ENCODE results near the gene MOB1A. TPM values are rescaled to one million over a fixed set of nuclear protein-coding genes. Genes with fewer than 3 reads are reported as not detected.

MOB1A gene
- total RNA-seq, 2 experiments from 2014 or later = 110 to 144 TPM

GRCh38 chr2:74197049-74197448 is 18.4 kb upstream of the MOB1A start:
- ChIA-PET POLR2A (interaction anchor here (1.2 to 7.1 kb wide), 4 partner anchors 12 to 40 kb away, joined by 3 to 118 read pairs (median 12); partner anchors contain the start of gene MOB1A), CTCF (ENCODE audit: unreplicated experiment) (no interaction called here)
- DNase-seq (ENCODE audit: low spot score) = no peak
- no peak overlapping the region for H3K4me3 ChIP-seq (ENCODE audit: low read depth, low read length, poor library complexity, severe bottlenecking)
- peaks cover 40% of the 10 kb centered on the region for H3K4me1 ChIP-seq (ENCODE audit: insufficient read depth, low read length, poor library complexity, severe bottlenecking)
- intact Hi-C loops (cut with micrococcal nuclease; ENCODE audit: unreplicated experiment) = no loop called here
- H3K27ac ChIP-seq (ENCODE audit: low read depth, low read length, poor library complexity, severe bottlenecking) = no peak overlapping the region
- no peak for TF ChIP-seq EZH2phosphoT487 (IDR thresholded peaks at IDR 0.05; ENCODE audit: borderline replicate concordance, low read depth, low read length)
- no peak for TF ChIP-seq CTCF (conservative IDR thresholded peaks at IDR 0.05; ENCODE audit: low read length)
- H3K79me2 ChIP-seq (ENCODE audit: insufficient read depth, low read depth, low read length) = peaks cover 31% of the 10 kb centered on the region
- peaks cover 30% of the 10 kb centered on the region for H3K36me3 ChIP-seq (ENCODE audit: insufficient read depth, low read length)
- peaks cover 27% of the 10 kb centered on the region for H4K20me1 ChIP-seq (ENCODE audit: insufficient read depth, low read length)
- H3K9me3 ChIP-seq (ENCODE audit: low read length) = no peaks in the 10 kb centered on the region
- H3K9me2 ChIP-seq (ENCODE audit: insufficient read depth, low read length) = no peaks in the 10 kb centered on the region
- no peak overlapping the region for H3K4me2 ChIP-seq (ENCODE audit: low read length)
- peak overlapping the region; percentile 64; the same call in 1 of the 2 replicates for H2AFZ ChIP-seq (ENCODE audit: low read length)
- no TSS peak for BruUV-seq (replicated peaks)

DNA sequence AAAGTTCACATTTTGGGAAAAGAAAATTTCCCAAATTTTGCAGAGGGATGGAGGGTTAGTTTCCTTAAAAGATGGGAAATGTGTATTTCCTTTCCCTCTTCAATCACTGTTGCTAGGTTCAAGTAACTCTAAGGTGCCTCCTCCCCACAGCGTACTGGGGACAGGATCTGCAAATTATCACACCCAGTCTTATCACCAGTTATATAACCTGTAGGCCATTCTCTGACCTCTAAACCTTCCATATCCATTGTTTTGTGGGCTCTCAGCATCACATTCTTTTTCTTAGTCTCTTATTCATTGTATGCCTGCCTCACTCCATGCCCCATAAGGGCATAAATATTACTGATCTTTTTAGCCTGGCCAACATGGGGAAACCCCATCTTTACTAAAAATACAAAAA is 16.1 kb upstream of the MOB1A start:
- ChIA-PET POLR2A (no interaction called here), CTCF (ENCODE audit: unreplicated experiment) (no interaction called here)
- Histone ChIP-seq H2AFZ (ENCODE audit: low read length) (no peak overlapping the region), H3K4me3 (ENCODE audit: low read depth, low read length, poor library complexity, severe bottlenecking) (no peak overlapping the region), H3K36me3 (ENCODE audit: insufficient read depth, low read length) (peaks cover 7% of the 10 kb centered on the region), H3K4me2 (ENCODE audit: low read length) (no peak overlapping the region), H3K9me2 (ENCODE audit: insufficient read depth, low read length) (no peaks in the 10 kb centered on the region), H3K4me1 (ENCODE audit: insufficient read depth, low read length, poor library complexity, severe bottlenecking) (peaks cover 30% of the 10 kb centered on the region), H4K20me1 (ENCODE audit: insufficient read depth, low read length) (peaks cover 7% of the 10 kb centered on the region), H3K27ac (ENCODE audit: low read depth, low read length, poor library complexity, severe bottlenecking) (no peak overlapping the region), H3K9me3 (ENCODE audit: low read length) (no peaks in the 10 kb centered on the region), H3K79me2 (ENCODE audit: insufficient read depth, low read depth, low read length) (peaks cover 8% of the 10 kb centered on the region)
- DNase-seq (ENCODE audit: low spot score) = no peak
- TF ChIP-seq CTCF (conservative IDR thresholded peaks at IDR 0.05; ENCODE audit: low read length) (no peak), EZH2phosphoT487 (IDR thresholded peaks at IDR 0.05; ENCODE audit: borderline replicate concordance, low read depth, low read length) (no peak)
- intact Hi-C loops (cut with micrococcal nuclease; ENCODE audit: unreplicated experiment) = no loop called here
- BruUV-seq (replicated peaks) = no TSS peak

- H3K36me3 ChIP-seq (ENCODE audit: insufficient read depth, low read length) = no peaks in the 10 kb centered on the region
- no TSS peak for BruUV-seq (replicated peaks)
- no peak overlapping the region for H3K27ac ChIP-seq (ENCODE audit: low read depth, low read length, poor library complexity, severe bottlenecking)
- TF ChIP-seq CTCF (conservative IDR thresholded peaks at IDR 0.05; ENCODE audit: low read length) (no peak), EZH2phosphoT487 (IDR thresholded peaks at IDR 0.05; ENCODE audit: borderline replicate concordance, low read depth, low read length) (no peak)
- no peak for DNase-seq (ENCODE audit: low spot score)
- ChIA-PET CTCF (ENCODE audit: unreplicated experiment) (interaction anchor here (1.0 kb wide), 1 partner anchor 13 kb away, joined by 3 read pairs; the partner anchor contains the start of gene MOB1A), POLR2A (interaction anchor here (0.6 to 1.9 kb wide), 10 partner anchors 8 to 23 kb away, joined by 3 to 15 read pairs (median 4); partner anchors contain the start of gene MOB1A)
- H3K79me2 ChIP-seq (ENCODE audit: insufficient read depth, low read depth, low read length) = no peaks in the 10 kb centered on the region
- no peaks in the 10 kb centered on the region for H3K9me3 ChIP-seq (ENCODE audit: low read length)
- intact Hi-C loops (cut with micrococcal nuclease; ENCODE audit: unreplicated experiment) = no loop called here
- H4K20me1 ChIP-seq (ENCODE audit: insufficient read depth, low read length) = no peaks in the 10 kb centered on the region
- no peak overlapping the region for H3K4me3 ChIP-seq (ENCODE audit: low read depth, low read length, poor library complexity, severe bottlenecking)
- H3K4me2 ChIP-seq (ENCODE audit: low read length) = peak overlapping the region; percentile 13; the same call in 1 of the 2 replicates
- H2AFZ ChIP-seq (ENCODE audit: low read length) = peak overlapping the region; percentile 17; the same call in 1 of the 2 replicates
- no peaks in the 10 kb centered on the region for H3K9me2 ChIP-seq (ENCODE audit: insufficient read depth, low read length)
- H3K4me1 ChIP-seq (ENCODE audit: insufficient read depth, low read length, poor library complexity, severe bottlenecking) = peaks cover 34% of the 10 kb centered on the region
Measured at GRCh38 chr2:74191596-74192380, 13.1 kb upstream of the MOB1A start.

Data from OCI-LY7 (cell line).